Astrocyte of the spinal cord (primary cell): ENCODE data around the gene KIAA1958.

Experiments used
- DNase-seq: peaks from one replicate; pipeline ENCODE4 v3.0.0; 2011; ENCODE audit warnings: low read depth, low spot score
- H3K4me3 ChIP-seq: 2 replicates; pipeline ENCODE4 v1.5.1; 2011; ENCODE audit warnings: low read depth, mild to moderate bottlenecking, low read length, moderate library complexity
- CTCF ChIP-seq: IDR thresholded peaks from 2 replicates; pipeline ENCODE4 v1.5.1; 2012; ENCODE audit warnings: low read depth, mild to moderate bottlenecking, low read length, inconsistent platforms
- in situ Hi-C: cut with HindIII; loops from 2 replicates; pipeline ENCODE4 v1.10.0; 2017; ENCODE audit warnings: low sequenced_read_pairs

The KIAA1958 gene

GRCh38 chr9:112495614-112496013, 9.0 kb downstream of the KIAA1958 start:
- in situ Hi-C loops = no loop called here
- no peak for TF ChIP-seq CTCF

GRCh38 chr9:112496074-112496722, 9.6 kb downstream of the KIAA1958 start:
- in situ Hi-C loops = no loop called here
- H3K4me3 ChIP-seq = no peak overlapping the region
- TF ChIP-seq CTCF = no peak
- DNase-seq = no peak

More at GRCh38 chr9:112495614-112496013, 9.0 kb downstream of the KIAA1958 start:
- DNase-seq = no peak
- no peak overlapping the region for H3K4me3 ChIP-seq

- in situ Hi-C loops = no loop called here
- H3K4me3 ChIP-seq = no peak overlapping the region
- no peak for TF ChIP-seq CTCF
- DNase-seq = no peak
Observed at GRCh38 chr9:112500842-112501241, 14.2 kb downstream of the KIAA1958 start.

GRCh38 chr9:112501287-112501686, 14.7 kb downstream of the KIAA1958 start:
- no peak for TF ChIP-seq CTCF
- DNase-seq = no peak
- in situ Hi-C loops = no loop called here
- H3K4me3 ChIP-seq = no peak overlapping the region

- in situ Hi-C loops = no loop called here
- TF ChIP-seq CTCF = no peak
- H3K4me3 ChIP-seq = no peak overlapping the region
- no peak for DNase-seq
Observed at GRCh38 chr9:112502175-112502946, 15.7 kb downstream of the KIAA1958 start.

GRCh38 chr9:112503170-112503569, 16.5 kb downstream of the KIAA1958 start:
- in situ Hi-C loops = no loop called here

More at GRCh38 chr9:112503170-112503569, 16.5 kb downstream of the KIAA1958 start:
- no peak for DNase-seq
- TF ChIP-seq CTCF = no peak
- no peak overlapping the region for H3K4me3 ChIP-seq
